HG02870 (cell line): ENCODE results near the gene UGT2B17.
"Not testable (repeated sequence)": the region's sequence is repeated elsewhere in the genome, so short reads cannot be mapped to it uniquely, and the experiment has no call there.

Experiments used
- ATAC-seq: cut with Tn5 transposase; IDR thresholded peaks from one replicate; pipeline ENCODE4 v1.9.1; 2021; ENCODE audit warnings: mild to moderate bottlenecking, moderate library complexity; ENCODE audit not compliant: unreplicated experiment

The UGT2B17 gene

GRCh38 chr4:68569466-68570121 is 6.5 kb downstream of the UGT2B17 start:
- peak; percentile 41 for ATAC-seq

GRCh38 chr4:68569036-68569435 is 7.1 kb downstream of the UGT2B17 start:
- ATAC-seq, result peak; percentile 19

DNA sequence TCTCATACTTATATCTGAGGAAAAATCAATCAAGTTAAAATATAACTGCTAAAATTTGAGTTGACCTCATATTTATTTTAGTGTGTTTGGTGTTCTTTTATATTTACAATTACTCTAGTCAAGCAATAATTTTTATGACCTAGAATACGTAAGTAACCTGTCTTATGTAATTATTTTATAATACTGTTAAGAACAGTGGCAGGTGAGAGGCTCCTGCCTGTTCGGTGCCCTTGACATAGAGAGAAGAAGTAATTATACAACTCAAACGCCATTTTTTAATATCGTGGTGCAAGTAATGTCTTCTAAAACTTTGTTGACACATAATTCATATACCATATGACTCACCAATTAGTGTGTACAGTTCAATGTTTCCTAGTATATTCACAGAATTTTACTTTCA is 7.6 kb downstream of the UGT2B17 start:
- peak; percentile 29 for ATAC-seq

GRCh38 chr4:68566364-68566763 is 9.8 kb downstream of the UGT2B17 start:
- ATAC-seq, result not testable (repeated sequence)

DNA sequence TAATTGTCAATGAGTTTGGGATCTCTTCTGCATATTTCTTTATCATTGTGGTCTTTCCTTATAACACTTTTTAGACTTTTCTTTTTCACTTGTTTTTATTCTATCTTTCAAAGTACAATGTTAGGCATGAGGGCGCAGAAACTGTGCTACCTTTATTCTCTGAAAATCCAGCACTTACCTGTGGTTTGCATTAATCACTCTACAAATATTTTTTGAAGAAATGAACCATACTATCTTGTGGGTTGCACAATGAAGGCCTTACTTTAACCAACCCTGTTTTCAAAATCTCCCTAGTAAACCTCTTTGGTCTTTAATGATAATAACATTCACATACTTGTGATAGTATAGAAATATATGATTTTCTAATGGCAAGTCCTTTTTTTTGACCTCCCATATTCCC is 11.0 kb downstream of the UGT2B17 start:
- not testable (repeated sequence) for ATAC-seq

DNA sequence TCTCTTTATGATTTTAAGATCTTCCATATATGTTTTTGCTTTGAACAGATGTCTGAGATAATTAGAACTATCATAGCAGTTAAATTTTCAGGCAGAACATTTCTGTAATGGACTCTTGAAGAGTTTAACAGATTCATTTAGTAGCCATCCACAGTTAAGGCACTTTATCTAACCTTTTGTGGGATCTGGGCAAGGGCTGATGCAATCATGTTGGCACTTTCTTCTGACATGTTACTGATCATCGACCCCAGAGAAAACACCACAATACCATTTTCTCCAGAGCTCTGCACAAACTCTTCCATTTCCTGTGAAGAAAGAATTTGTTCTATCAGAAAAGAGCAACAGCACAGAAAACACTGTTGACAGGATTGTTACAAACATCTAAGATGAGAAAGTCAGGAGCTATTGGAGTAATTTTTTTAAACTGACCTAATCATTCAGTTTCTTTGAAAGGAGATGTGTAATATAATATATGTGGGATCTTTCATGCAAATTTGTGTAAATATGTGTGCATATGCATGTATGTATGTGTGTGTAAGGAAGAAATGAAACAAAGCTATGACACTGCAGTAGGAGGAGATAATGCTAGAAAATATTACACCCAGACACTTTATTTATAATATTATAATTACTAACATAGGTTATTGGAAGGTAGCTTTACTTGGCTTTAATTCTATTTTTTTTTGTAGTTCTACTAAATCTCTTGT is 15.6 kb downstream of the UGT2B17 start:
- not testable (repeated sequence) for ATAC-seq

GRCh38 chr4:68553830-68554229 is 22.3 kb downstream of the UGT2B17 start:
- peak; percentile 68 for ATAC-seq

GRCh38 chr4:68552818-68553811 is 23.0 kb downstream of the UGT2B17 start:
- peak; percentile 49 for ATAC-seq

GRCh38 chr4:68542742-68543141 is 33.4 kb downstream of the UGT2B17 start:
- not testable (repeated sequence) for ATAC-seq

DNA sequence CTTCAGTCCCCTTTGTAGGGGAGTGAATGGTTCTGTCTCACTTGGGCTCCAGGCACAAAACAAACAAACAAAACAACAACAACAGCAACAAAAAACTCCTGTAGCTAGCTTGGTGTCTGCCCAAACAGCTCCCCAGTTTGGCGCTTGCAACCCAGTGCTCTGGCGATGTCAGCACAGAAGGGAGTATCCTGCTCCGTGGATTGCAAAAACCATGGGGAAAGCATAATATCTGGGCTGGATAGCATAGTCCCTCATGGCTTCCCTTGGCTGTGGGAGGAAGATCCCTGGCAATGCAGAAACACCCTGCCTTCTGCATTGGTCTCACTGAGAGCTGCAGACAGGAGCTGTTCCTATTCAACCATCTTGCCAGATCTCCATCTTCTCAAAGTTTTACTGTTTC is 39.7 kb downstream of the UGT2B17 start:
- no peak for ATAC-seq

DNA sequence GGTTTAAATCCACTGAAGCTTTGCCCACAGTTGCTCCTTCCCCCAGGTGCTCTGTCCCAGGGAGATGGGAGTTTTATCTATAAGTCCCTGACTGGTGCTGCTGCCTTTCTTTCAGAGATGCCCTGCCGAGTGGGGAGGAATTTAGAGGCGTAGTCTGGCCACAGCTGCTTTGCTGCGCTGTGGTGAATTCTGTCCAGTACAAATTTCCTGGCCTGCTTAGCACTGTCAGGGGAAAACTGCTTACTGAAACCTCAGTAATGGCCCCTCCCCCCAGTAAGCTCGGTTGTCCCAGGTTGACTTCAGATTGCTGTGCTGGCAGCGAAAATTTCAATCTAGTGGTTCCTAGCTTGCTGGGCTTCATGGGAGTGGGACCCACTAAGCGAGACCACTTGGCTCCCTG is 40.1 kb downstream of the UGT2B17 start:
- ATAC-seq, result no peak

DNA sequence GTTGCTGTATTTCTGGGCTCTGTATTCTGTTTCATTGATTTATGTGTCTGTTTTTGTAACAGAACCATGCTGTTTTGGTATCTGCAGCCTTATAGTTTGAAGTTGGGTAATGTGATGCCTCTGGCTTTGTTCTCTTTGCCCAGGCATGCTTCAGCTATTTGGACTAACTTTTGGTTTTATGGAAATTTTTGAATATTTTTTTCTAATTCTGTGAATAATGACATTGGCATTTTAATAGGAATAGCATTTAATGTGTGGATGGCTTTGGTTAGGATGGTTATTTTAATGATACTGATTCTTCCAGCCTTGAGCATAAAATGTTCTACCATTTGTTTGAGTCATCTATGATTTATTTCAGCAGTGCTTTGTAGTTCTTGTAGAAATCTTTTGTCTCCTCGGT is 53.9 kb downstream of the UGT2B17 start:
- ATAC-seq, result not testable (repeated sequence)

- no peak for ATAC-seq
Measured at GRCh38 chr4:68520985-68521384, 55.1 kb downstream of the UGT2B17 start.

- ATAC-seq, result no peak
Measured at GRCh38 chr4:68518889-68519288, 57.2 kb downstream of the UGT2B17 start.

- peak; percentile 42 for ATAC-seq
Measured at GRCh38 chr4:68505452-68505851, 70.7 kb downstream of the UGT2B17 start.

DNA sequence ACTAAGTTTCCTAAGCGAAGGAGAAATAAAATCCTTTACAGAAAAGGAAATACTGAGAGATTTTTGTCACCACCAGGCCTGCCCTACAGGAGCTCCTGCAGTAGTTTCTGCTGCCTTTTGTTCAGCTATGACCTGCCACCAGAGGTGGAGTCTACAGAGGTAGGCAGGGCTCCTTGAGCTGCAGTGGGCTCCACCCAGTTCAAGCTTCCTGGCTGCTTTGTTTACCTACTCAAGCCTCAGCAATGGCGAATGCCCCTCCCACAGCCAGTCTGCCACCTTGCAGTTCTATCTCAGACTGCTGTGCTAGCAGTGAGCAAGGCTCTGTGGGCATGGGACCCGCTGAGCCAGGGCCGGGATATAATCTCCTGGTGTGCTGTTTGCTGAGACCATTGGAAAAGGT is 71.3 kb downstream of the UGT2B17 start:
- ATAC-seq, result not testable (repeated sequence)

DNA sequence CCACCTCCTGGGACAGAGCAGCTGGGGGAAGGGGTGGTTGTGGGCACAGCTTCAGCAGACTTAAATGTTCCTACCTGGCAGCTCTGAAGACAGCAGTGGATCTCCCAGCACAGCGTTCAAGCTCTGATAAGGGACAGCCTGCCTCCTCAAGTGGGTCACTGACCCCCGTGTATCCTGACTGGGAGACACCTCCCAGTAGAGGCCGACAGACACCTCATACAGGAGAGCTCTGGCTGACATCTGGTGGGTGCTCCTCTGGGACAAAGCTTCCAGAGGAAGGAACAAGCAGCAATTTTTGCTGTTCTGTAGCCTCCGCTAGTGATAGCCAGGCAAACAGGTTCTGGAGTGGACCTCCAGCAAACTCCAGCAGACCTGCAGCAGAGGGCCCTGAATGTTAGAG is 72.7 kb downstream of the UGT2B17 start:
- not testable (repeated sequence) for ATAC-seq

DNA sequence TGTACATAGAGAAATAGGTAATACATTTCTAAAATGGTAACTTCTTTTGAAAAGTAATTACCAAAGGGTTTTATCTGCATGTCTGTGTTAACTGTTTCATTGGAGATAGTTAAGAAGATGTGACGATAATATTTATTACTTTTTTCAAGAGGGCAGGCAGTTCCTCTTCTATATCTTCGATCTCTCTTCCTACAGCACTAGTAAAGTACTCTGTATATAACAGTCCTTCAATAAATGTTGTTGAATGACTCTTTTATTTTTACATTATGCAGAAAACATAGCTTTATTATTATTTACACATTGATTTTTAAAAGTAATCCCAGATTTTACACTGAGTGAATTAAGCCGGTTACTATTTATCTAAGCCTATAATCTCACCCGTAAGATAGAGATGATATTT is 77.1 kb downstream of the UGT2B17 start:
- ATAC-seq, result no peak

DNA sequence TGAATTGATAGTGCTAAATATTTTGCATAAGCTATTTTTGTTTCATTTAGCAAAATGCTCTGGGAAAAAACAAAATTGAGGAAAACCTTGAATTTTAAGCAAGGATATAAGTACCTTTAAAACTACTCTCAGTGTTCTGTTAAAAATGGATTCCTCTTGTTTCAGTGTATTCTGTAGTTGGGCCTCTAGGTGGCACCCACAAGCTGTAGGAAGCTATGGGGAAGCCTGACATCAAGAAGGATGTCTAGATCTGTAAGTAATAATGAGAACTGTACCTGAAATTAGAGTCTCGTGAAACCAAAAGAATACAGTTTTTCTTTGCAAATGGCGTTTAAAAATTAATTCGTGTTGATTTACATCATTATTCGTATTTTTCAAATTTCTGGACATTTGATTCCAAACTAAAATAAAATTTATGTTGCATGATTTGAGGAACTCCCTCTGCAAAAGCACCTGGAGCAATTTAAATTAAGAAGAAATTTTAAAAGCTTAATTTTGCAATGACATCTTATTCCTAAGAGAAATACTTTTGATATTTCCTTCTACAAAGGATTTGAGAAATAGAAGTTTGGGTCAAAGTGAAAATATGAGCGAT is 77.6 kb downstream of the UGT2B17 start:
- peak; percentile 89 for ATAC-seq

DNA sequence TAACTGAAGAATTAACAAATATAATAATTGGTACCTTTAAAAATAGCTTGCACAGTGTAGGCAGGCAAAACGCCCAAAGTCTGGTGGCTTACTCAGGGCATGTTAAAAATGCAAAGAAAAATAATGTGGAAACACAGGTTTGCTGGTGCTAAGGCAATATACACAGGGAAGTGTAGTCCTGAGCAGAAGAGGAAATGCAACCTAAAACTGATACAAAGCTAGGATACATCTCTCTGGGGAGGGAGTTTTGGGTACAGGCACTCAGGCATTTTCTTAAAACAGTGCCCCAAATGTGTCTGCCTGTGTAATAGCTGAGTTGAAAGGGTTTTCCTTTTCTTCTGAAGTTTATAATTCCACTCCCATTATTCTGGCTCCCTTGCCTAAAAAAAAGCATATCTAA is 81.4 kb downstream of the UGT2B17 start:
- peak; percentile 45 for ATAC-seq
